ENCODE data around the gene LMOD1.
"Not testable (repeated sequence)": the region's sequence is repeated elsewhere in the genome, so short reads cannot be mapped to it uniquely, and the experiment has no call there.

The LMOD1 gene

GRCh38 chr1:201890806-201891450, 55.4 kb downstream of the LMOD1 start:
- DNase-seq = no peak

GRCh38 chr1:201890223-201890622, 56.1 kb downstream of the LMOD1 start:
- DNase-seq = no peak

GRCh38 chr1:201889090-201889968, 57.0 kb downstream of the LMOD1 start:
- no peak for DNase-seq

DNA sequence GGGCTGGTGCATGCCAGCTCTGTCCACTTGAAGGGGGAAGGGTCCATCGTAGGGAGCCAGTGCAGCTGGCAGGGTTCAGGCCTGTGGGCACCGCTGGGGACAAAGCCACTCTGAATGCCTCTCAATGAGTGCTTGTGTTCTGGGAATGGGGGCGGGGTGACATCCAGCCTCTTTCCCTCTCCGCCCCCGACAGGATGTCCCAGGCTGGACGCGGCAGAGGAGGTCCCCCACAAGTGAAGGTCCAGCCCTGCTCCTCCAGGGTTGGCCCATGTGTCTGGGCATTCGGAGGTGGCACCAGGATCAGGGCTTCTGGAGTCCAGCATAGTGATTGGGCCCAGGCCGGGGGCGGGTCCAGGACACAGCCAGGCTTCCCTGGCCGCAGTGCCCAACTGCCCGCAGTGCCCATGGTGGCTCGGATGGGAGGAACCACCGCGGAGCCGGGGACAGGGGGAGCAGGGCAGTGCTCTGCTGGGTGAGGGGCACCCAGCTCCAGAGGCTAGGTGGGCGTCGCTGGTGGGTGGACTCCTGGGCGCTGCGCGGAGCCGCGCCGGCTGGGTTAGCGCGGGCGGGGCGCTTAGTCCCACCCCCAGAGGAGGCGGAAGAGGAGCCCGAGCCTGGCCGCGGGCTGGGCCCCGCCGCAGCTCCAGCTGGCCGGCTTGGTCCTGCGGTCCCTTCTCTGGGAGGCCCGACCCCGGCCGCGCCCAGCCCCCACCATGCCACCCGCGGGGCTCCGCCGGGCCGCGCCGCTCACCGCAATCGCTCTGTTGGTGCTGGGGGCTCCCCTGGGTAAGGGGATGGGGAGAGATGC, 57.9 kb downstream of the LMOD1 start, which contains the start of gene SHISA4:
SHISA4 (plus strand) TSS at position 617 of the 808 bp plus-strand sequence; CDS start at position 714, 97 bp downstream.
- peak in 1 of 2 donors; percentile 12 for DNase-seq

GRCh38 chr1:201887116-201887866, 59.1 kb downstream of the LMOD1 start:
- no peak for DNase-seq

DNA sequence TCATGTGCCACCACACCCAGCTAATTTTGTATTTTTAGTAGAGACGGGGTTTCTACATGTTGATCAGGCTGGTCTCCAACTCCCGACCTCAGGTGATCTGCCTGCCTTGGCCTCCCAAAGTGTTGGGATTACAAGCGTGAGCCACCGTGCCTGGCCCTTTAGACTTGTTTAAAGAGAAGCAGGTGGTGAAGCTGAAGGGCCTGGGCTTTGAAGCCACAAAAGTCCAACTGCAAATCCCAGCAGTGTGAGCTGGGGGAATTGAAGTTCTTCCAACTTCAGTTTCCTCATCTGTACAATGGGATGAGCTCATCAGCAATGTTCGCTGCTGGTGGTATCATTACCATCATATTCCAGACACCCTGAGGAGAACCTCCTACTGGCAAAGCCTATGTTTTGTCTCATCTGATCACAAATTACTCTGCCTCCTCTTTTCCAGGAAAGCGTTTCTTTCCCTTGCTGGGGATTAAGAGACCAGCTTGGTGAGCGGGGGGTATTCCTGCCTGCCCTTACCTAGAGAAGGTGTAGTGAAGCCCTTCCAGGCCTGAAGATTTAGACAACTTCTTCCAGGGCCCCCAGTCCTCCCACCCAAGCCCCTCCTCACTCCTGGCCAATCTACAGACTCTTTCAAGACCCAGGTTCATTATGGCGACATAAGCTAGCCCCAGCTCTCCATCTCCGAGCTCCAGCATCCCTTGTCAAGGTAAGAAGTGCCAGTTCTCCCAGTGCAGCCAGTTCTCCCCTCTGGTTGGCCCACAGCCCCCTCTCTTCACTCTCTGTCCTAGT, 60.1 kb downstream of the LMOD1 start:
- no peak for DNase-seq

- DNase-seq = no peak
These were observed 60.7 kb downstream of the LMOD1 start for GRCh38 chr1:201885531-201886075.

- DNase-seq = no peak
These were observed 61.9 kb downstream of the LMOD1 start for GRCh38 chr1:201884425-201884824.

DNA sequence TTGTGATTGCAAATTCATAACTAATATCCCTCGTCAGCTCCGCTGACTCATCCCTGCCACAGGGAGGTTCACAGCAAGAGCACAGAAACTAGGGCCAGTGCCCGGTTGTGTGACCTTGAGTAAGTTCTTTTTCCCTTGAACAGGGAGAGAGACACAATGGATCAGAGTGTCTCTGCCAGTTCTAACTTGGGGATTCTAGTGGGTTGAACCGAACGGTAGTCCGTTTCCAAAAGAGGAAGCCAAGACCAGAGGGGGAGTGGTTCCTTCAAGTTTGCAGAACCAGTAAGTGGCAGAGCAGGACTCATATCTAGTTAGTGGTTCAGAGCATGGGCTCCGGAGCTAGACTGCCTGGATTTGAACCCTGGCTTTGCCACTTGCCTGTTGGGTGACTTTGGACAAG, 62.6 kb downstream of the LMOD1 start:
- peak; percentile 19 to 36 for DNase-seq

DNA sequence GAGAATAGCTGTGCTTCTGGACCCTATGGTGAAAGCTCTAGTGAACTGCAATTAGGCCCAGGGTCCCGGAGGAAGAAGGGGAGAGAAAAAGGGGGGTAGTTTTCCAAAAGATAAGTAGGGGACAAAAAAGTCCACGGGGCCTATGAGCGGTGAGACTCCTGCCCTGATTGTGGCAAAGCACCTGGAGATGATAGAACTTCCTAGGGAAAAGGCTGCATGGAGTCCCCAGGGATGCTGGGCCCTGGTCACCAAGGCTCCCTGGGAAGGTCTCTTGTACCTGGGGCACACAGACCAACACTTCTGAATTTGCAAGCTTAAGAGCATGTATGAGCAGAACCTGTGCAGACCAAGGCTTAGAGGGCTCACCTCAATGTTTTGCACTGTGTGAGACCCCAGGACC, 63.1 kb downstream of the LMOD1 start:
- no peak for DNase-seq

GRCh38 chr1:201882665-201883132, 63.6 kb downstream of the LMOD1 start:
- DNase-seq = peak in 1 of 2 donors; percentile 85

GRCh38 chr1:201881617-201882016, 64.7 kb downstream of the LMOD1 start:
- DNase-seq = no peak

GRCh38 chr1:201880928-201881571, 65.3 kb downstream of the LMOD1 start:
- DNase-seq = no peak

GRCh38 chr1:201877877-201878401, 68.4 kb downstream of the LMOD1 start:
- DNase-seq = peak in 1 of 2 donors; percentile 10

GRCh38 chr1:201876148-201876818, 70.1 kb downstream of the LMOD1 start:
- no peak for DNase-seq

DNA sequence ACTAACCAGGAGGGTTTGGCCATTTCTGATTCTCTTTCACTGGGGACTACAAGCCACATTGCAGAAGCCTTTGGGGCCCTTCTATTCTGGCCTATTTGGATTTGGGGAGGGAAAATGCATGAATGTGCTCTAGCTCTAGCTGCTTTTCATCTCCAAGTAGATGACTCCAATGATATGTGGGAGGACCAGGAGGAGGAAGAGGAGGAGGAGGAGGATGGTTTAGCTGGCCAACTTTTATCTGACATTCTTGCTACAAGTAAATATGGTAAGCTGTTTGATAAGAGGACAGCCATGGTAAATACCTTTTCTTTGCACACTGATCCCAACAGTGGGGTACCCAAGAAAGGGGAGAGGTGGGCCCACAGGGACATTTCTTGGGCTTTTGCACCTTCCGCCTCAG, 71.7 kb downstream of the LMOD1 start:
- no peak for DNase-seq

- DNase-seq = no peak
These were observed 76.0 kb downstream of the LMOD1 start for GRCh38 chr1:201870397-201870796.

- no peak for DNase-seq
These were observed 84.9 kb downstream of the LMOD1 start for GRCh38 chr1:201861448-201861847.

DNA sequence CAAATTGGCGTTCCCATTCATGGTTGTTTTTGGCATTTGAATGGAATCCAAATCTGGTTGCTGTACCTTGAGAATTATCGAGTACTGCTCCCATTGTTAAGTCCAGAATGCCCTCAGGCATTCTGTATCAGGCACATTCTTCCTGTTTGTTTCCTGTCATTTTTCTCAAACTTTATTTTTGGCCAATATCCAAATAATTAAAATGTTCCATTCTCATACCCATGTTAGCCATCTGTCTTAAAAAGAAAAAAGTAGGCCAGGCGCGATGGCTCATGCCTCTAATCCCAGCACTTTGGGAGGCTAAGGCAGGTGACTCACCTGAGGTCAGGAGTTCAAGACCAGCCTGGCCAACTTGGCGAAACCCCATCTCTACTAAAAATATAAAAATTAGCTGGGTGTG, 86.9 kb downstream of the LMOD1 start:
- DNase-seq = no peak

DNA sequence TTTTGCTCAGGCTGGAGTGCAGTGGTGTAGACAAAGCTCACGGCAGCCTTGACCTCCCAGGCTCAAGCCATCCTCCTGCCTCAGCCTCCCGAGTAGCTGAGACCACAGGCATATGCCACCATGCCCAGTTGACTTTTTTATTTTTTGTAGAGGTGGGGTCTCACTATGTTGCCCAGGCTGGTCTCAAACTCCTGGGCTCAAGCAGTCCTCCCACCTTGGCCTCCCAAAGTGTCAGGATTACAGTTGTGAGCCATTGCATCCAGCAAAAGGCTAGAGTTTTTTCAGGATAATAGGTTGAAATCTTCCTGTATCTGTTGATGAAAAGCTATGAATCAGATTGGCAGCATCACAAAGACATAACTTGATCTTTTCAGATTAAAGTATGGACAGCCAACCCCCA, 89.6 kb downstream of the LMOD1 start:
- DNase-seq = not testable (repeated sequence)

Data from bone marrow (tissue), 2 donors.